HepG2 (cell line): ENCODE measurements around the gene PLEKHG4. TPM values are rescaled to one million over a fixed set of nuclear protein-coding genes. Genes with fewer than 3 reads are reported as not detected.

ENCODE experiments used
- ZNF547 ChIP-seq: sonication (generic); formaldehyde crosslinking; IDR thresholded peaks from 2 replicates; pipeline ENCODE4 v1.5.1; 2020; ENCODE audit warnings: mild to moderate bottlenecking, missing genetic modification reagents
- ZNF564 ChIP-seq: sonication (generic); formaldehyde crosslinking; IDR thresholded peaks from 2 replicates; pipeline ENCODE4 v1.8.1; 2023; ENCODE audit warnings: mild to moderate bottlenecking, missing genetic modification reagents
- ZSCAN22 ChIP-seq: sonication (generic); formaldehyde crosslinking; IDR thresholded peaks from 2 replicates; pipeline ENCODE4 v1.4.0; 2020; ENCODE audit warnings: mild to moderate bottlenecking, missing genetic modification reagents
- polyA plus RNA-seq, 8 experiments: library from polyadenylated mRNA; depleted of rRNA in 3 of 8; stranded (reverse) in 7 of 8; unstranded in 1 of 8; fragments of >200 nt; fragmentation: Illumina TruSeq in 4 of 8; extraction: Trizol in 4 of 8; gene quantifications; 2 replicates each; pipeline versions ENCODE4 v1.2.1 to v1.2.3, GENCODE V29; 2011 to 2016; ENCODE audit warnings: low read depth in 4 of 8, missing spikeins in 1 of 8, mixed read lengths in 1 of 8; ENCODE audit not compliant: insufficient read depth in 1 of 8
- total RNA-seq, 5 experiments: library from RNA; depleted of rRNA; stranded (reverse); fragments of >200 nt; fragmentation: Illumina TruSeq; extraction: Trizol; gene quantifications; 2 replicates each; pipeline ENCODE4 v1.2.3, GENCODE V29; 2016; ENCODE audit warnings: low read depth in 1 of 5
- TF ChIP-seq, protein P1 (sequence below), 2 experiments: fragments of 450-650 bp in 1 of 2; sonication (generic) in 1 of 2; formaldehyde crosslinking in 1 of 2; IDR thresholded peaks; 2 replicates each; pipeline versions ENCODE4 v1.6.1 to v1.8.0; 2016 to 2022; ENCODE audit warnings: antibody characterized with exemption in 1 of 2, mild to moderate bottlenecking in 1 of 2, missing genetic modification reagents in 1 of 2
- TF ChIP-seq, protein P2 (sequence below): sonication (generic); formaldehyde crosslinking; IDR thresholded peaks from 2 replicates; pipeline ENCODE4 v1.5.0; 2020; ENCODE audit warnings: mild to moderate bottlenecking, missing genetic modification reagents, borderline replicate concordance
- TF ChIP-seq, protein P3 (sequence below): sonication (generic); formaldehyde crosslinking; IDR thresholded peaks from 2 replicates; pipeline ENCODE4 v1.4.0; 2020; ENCODE audit warnings: mild to moderate bottlenecking, missing genetic modification reagents
- TF ChIP-seq, protein P4 (sequence below): sonication (generic); formaldehyde crosslinking; IDR thresholded peaks from 2 replicates; pipeline ENCODE4 v1.4.0; 2020; ENCODE audit warnings: missing genetic modification reagents

The PLEKHG4 gene
- total and polyA plus RNA-seq, 2 of the 13 experiments (the other 11 are each of a cell fraction or from before 2014, with no cell fraction given): 7.1 to 13.6 TPM

DNA sequence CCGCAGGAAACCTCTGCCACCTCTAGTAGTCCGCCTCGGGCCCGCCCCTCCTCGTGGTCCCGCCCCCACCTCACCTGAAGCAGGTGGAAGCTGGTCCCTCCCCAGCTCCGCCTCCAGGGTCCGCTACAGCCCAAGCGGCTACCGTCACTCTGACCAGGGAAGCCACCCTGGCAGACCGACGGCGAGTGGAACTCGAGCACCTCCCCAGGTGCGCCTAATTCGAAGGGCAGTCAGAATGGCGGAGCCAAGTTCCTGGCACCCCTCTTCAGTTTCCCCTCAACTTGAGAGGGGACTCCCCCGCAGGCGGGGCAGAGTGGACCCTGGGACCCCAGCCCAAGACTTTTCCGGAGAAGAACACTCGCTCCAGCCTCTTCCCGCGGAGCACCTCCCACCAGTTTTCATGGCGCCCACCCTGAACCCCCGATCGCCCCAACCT is 32.6 kb upstream of the PLEKHG4 start (continued):
- TF ChIP-seq ZNF564 (CRISPR knock-in tag) (no peak; the same call in 1 of the 2 replicates), ZSCAN22 (CRISPR knock-in tag) (no peak), ZNF547 (CRISPR knock-in tag) (no peak)
- TF ChIP-seq, protein P1, sequence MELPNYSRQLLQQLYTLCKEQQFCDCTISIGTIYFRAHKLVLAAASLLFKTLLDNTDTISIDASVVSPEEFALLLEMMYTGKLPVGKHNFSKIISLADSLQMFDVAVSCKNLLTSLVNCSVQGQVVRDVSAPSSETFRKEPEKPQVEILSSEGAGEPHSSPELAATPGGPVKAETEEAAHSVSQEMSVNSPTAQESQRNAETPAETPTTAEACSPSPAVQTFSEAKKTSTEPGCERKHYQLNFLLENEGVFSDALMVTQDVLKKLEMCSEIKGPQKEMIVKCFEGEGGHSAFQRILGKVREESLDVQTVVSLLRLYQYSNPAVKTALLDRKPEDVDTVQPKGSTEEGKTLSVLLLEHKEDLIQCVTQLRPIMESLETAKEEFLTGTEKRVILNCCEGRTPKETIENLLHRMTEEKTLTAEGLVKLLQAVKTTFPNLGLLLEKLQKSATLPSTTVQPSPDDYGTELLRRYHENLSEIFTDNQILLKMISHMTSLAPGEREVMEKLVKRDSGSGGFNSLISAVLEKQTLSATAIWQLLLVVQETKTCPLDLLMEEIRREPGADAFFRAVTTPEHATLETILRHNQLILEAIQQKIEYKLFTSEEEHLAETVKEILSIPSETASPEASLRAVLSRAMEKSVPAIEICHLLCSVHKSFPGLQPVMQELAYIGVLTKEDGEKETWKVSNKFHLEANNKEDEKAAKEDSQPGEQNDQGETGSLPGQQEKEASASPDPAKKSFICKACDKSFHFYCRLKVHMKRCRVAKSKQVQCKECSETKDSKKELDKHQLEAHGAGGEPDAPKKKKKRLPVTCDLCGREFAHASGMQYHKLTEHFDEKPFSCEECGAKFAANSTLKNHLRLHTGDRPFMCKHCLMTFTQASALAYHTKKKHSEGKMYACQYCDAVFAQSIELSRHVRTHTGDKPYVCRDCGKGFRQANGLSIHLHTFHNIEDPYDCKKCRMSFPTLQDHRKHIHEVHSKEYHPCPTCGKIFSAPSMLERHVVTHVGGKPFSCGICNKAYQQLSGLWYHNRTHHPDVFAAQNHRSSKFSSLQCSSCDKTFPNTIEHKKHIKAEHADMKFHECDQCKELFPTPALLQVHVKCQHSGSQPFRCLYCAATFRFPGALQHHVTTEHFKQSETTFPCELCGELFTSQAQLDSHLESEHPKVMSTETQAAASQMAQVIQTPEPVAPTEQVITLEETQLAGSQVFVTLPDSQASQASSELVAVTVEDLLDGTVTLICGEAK (IDR thresholded peaks at IDR 0.05): no peak
- TF ChIP-seq, protein P1 (CRISPR knock-in tag; IDR thresholded peaks at IDR 0.05): no peak
- TF ChIP-seq, protein P2, sequence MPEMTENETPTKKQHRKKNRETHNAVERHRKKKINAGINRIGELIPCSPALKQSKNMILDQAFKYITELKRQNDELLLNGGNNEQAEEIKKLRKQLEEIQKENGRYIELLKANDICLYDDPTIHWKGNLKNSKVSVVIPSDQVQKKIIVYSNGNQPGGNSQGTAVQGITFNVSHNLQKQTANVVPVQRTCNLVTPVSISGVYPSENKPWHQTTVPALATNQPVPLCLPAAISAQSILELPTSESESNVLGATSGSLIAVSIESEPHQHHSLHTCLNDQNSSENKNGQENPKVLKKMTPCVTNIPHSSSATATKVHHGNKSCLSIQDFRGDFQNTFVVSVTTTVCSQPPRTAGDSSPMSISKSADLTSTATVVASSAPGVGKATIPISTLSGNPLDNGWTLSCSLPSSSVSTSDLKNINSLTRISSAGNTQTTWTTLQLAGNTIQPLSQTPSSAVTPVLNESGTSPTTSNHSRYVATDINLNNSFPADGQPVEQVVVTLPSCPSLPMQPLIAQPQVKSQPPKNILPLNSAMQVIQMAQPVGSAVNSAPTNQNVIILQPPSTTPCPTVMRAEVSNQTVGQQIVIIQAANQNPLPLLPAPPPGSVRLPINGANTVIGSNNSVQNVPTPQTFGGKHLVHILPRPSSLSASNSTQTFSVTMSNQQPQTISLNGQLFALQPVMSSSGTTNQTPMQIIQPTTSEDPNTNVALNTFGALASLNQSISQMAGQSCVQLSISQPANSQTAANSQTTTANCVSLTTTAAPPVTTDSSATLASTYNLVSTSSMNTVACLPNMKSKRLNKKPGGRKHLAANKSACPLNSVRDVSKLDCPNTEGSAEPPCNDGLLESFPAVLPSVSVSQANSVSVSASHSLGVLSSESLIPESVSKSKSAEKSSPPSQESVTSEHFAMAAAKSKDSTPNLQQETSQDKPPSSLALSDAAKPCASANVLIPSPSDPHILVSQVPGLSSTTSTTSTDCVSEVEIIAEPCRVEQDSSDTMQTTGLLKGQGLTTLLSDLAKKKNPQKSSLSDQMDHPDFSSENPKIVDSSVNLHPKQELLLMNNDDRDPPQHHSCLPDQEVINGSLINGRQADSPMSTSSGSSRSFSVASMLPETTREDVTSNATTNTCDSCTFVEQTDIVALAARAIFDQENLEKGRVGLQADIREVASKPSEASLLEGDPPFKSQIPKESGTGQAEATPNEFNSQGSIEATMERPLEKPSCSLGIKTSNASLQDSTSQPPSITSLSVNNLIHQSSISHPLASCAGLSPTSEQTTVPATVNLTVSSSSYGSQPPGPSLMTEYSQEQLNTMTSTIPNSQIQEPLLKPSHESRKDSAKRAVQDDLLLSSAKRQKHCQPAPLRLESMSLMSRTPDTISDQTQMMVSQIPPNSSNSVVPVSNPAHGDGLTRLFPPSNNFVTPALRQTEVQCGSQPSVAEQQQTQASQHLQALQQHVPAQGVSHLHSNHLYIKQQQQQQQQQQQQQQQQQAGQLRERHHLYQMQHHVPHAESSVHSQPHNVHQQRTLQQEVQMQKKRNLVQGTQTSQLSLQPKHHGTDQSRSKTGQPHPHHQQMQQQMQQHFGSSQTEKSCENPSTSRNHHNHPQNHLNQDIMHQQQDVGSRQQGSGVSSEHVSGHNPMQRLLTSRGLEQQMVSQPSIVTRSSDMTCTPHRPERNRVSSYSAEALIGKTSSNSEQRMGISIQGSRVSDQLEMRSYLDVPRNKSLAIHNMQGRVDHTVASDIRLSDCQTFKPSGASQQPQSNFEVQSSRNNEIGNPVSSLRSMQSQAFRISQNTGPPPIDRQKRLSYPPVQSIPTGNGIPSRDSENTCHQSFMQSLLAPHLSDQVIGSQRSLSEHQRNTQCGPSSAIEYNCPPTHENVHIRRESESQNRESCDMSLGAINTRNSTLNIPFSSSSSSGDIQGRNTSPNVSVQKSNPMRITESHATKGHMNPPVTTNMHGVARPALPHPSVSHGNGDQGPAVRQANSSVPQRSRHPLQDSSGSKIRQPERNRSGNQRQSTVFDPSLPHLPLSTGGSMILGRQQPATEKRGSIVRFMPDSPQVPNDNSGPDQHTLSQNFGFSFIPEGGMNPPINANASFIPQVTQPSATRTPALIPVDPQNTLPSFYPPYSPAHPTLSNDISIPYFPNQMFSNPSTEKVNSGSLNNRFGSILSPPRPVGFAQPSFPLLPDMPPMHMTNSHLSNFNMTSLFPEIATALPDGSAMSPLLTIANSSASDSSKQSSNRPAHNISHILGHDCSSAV: no peak
- TF ChIP-seq, protein P3, sequence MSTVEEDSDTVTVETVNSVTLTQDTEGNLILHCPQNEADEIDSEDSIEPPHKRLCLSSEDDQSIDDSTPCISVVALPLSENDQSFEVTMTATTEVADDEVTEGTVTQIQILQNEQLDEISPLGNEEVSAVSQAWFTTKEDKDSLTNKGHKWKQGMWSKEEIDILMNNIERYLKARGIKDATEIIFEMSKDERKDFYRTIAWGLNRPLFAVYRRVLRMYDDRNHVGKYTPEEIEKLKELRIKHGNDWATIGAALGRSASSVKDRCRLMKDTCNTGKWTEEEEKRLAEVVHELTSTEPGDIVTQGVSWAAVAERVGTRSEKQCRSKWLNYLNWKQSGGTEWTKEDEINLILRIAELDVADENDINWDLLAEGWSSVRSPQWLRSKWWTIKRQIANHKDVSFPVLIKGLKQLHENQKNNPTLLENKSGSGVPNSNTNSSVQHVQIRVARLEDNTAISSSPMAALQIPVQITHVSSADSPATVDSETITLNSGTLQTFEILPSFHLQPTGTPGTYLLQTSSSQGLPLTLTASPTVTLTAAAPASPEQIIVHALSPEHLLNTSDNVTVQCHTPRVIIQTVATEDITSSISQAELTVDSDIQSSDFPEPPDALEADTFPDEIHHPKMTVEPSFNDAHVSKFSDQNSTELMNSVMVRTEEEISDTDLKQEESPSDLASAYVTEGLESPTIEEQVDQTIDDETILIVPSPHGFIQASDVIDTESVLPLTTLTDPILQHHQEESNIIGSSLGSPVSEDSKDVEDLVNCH (CRISPR knock-in tag): no peak
- TF ChIP-seq, protein P4, sequence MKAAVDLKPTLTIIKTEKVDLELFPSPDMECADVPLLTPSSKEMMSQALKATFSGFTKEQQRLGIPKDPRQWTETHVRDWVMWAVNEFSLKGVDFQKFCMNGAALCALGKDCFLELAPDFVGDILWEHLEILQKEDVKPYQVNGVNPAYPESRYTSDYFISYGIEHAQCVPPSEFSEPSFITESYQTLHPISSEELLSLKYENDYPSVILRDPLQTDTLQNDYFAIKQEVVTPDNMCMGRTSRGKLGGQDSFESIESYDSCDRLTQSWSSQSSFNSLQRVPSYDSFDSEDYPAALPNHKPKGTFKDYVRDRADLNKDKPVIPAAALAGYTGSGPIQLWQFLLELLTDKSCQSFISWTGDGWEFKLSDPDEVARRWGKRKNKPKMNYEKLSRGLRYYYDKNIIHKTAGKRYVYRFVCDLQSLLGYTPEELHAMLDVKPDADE (CRISPR knock-in tag): no peak
